Neural progenitor cell (in vitro differentiated cells): ENCODE results near the gene DOCK4. TPM values are rescaled to one million over a fixed set of nuclear protein-coding genes. Genes with fewer than 3 reads are reported as not detected.

Source experiments
- DNase-seq: peaks from one replicate; pipeline ENCODE4 v3.0.0-alpha.2; 2016; ENCODE audit warnings: low spot score
- H2AFZ ChIP-seq: fragments of 200-600 bp; sonication (generic); replicated peaks from 2 replicates; pipeline ENCODE4 v1.6.1; 2016; ENCODE audit warnings: antibody characterized with exemption
- H3F3A ChIP-seq: fragments of 200-600 bp; sonication (generic); 2 replicates; pipeline ENCODE4 v1.6.1; 2016; ENCODE audit warnings: antibody characterized with exemption, low read depth
- H3K27ac ChIP-seq: fragments of 200-600 bp; sonication (generic); 2 replicates; pipeline ENCODE4 v1.5.1; 2016; ENCODE audit warnings: mild to moderate bottlenecking
- H3K27me3 ChIP-seq: fragments of 200-600 bp; sonication (generic); 2 replicates; pipeline ENCODE4 v1.6.1; 2016; ENCODE audit warnings: mild to moderate bottlenecking, moderate library complexity
- H3K36me3 ChIP-seq: fragments of 200-600 bp; sonication (generic); 2 replicates; pipeline ENCODE4 v1.5.1; 2016
- H3K4me1 ChIP-seq: fragments of 200-600 bp; sonication (generic); 2 replicates; pipeline ENCODE4 v1.6.1; 2016; ENCODE audit warnings: mixed run types
- H3K4me2 ChIP-seq: fragments of 200-600 bp; sonication (generic); 2 replicates; pipeline ENCODE4 v1.6.1; 2016
- H3K4me3 ChIP-seq: fragments of 200-600 bp; sonication (generic); 2 replicates; pipeline ENCODE4 v1.5.1; 2016
- H3K79me2 ChIP-seq: fragments of 200-600 bp; sonication (generic); 2 replicates; pipeline ENCODE4 v1.6.1; 2016; ENCODE audit warnings: low read depth
- H3K9ac ChIP-seq: fragments of 200-600 bp; sonication (generic); 2 replicates; pipeline ENCODE4 v1.6.1; 2016
- H3K9me3 ChIP-seq: fragments of 200-600 bp; sonication (generic); 2 replicates; pipeline ENCODE4 v1.5.1; 2016; ENCODE audit warnings: low read depth
- H4K20me1 ChIP-seq: fragments of 200-600 bp; sonication (generic); 2 replicates; pipeline ENCODE4 v1.6.1; 2016; ENCODE audit warnings: low read depth
- H3K27ac Mint-ChIP-seq: 3 replicates; pipeline ENCODE4 v1.8.0; 2021; ENCODE audit warnings: mixed read lengths
- H3K27me3 Mint-ChIP-seq: 2 replicates; pipeline ENCODE4 v1.8.0; 2022; ENCODE audit warnings: low read depth, mild to moderate bottlenecking, inconsistent platforms, moderate library complexity, mixed read lengths; ENCODE audit not compliant: insufficient read depth
- H3K36me3 Mint-ChIP-seq: 3 replicates; pipeline ENCODE4 v1.8.0; 2021; ENCODE audit warnings: mixed read lengths
- H3K4me1 Mint-ChIP-seq: 3 replicates; pipeline ENCODE4 v1.8.0; 2021; ENCODE audit warnings: mixed read lengths
- H3K4me3 Mint-ChIP-seq: 3 replicates; pipeline ENCODE4 v1.8.0; 2021; ENCODE audit warnings: mild to moderate bottlenecking, moderate library complexity, mixed read lengths
- H3K9me3 Mint-ChIP-seq: 3 replicates; pipeline ENCODE4 v1.8.0; 2020; ENCODE audit warnings: mixed read lengths
- CTCF ChIP-seq: fragments of 200-600 bp; sonication (generic); IDR thresholded peaks from 2 replicates; pipeline ENCODE4 v1.5.1; 2017; ENCODE audit warnings: antibody characterized with exemption, mild to moderate bottlenecking
- EZH2 ChIP-seq: fragments of 200-600 bp; sonication (generic); IDR thresholded peaks from 2 replicates; pipeline ENCODE4 v1.6.1; 2017; ENCODE audit warnings: antibody characterized with exemption, mild to moderate bottlenecking, moderate library complexity
- EZH2phosphoT487 ChIP-seq: fragments of 200-600 bp; sonication (generic); IDR thresholded peaks from 2 replicates; pipeline ENCODE4 v1.6.1; 2017; ENCODE audit warnings: antibody characterized with exemption
- total RNA-seq: library from RNA; depleted of rRNA; stranded (reverse); fragments of >200 nt; gene quantifications from 2 replicates; pipeline ENCODE4 v1.2.3, GENCODE V29; 2015; ENCODE audit warnings: low replicate concordance

Gene DOCK4
- total RNA-seq, 1 donor from 2014 or later: 11.4 TPM

DNA sequence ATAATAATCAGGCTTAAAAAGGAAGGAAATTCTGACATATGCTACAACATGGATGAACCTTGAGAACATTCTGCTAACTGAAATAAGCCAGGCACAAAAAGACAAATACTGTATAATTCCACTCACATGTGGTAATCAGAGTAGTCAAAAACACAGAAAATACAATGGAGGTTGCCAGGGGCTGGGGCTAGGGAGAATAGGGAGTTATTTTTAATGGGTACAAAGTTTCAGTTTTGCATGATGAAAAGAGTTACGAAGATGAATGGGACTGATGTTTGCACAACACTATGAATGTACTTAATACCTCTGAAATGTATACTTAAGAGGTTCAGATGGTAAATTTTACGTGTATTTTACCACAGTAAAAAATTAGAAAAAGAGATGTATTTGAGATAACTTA is 145.6 kb downstream of the DOCK4 start:
- H3K27me3 ChIP-seq: no peaks in the 10 kb centered on the region
- TF ChIP-seq EZH2 (no peak), CTCF (no peak), EZH2phosphoT487 (no peak)
- no peaks in the 10 kb centered on the region for H3K36me3 ChIP-seq
- Mint-ChIP-seq H3K9me3 (no peaks in the 10 kb centered on the region), H3K36me3 (no peaks in the 10 kb centered on the region), H3K27me3 (no peaks in the 10 kb centered on the region), H3K4me3 (no peak overlapping the region), H3K4me1 (peaks cover 5% of the 10 kb centered on the region), H3K27ac (no peak overlapping the region)
- no peak overlapping the region for H3K4me3 ChIP-seq
- no peak overlapping the region for H3K27ac ChIP-seq
- no peaks in the 10 kb centered on the region for H4K20me1 ChIP-seq
- DNase-seq: no peak
- no peak overlapping the region for H3K9ac ChIP-seq
- H3K79me2 ChIP-seq: no peaks in the 10 kb centered on the region
- peaks cover 4% of the 10 kb centered on the region for H3K4me1 ChIP-seq
- H2AFZ ChIP-seq: no peak overlapping the region
- H3K9me3 ChIP-seq: no peaks in the 10 kb centered on the region
- no peaks in the 10 kb centered on the region for H3F3A ChIP-seq
- H3K4me2 ChIP-seq: no peak overlapping the region

- Mint-ChIP-seq H3K27ac (no peak overlapping the region), H3K9me3 (no peaks in the 10 kb centered on the region), H3K4me3 (no peak overlapping the region), H3K4me1 (peaks cover 5% of the 10 kb centered on the region), H3K27me3 (no peaks in the 10 kb centered on the region), H3K36me3 (no peaks in the 10 kb centered on the region)
- Histone ChIP-seq H3K4me1 (peaks cover 4% of the 10 kb centered on the region), H2AFZ (no peak overlapping the region), H3K4me3 (no peak overlapping the region), H3K27me3 (no peaks in the 10 kb centered on the region), H3K27ac (no peak overlapping the region), H3K4me2 (no peak overlapping the region), H3K9ac (no peak overlapping the region), H3K9me3 (no peaks in the 10 kb centered on the region), H3K36me3 (no peaks in the 10 kb centered on the region), H3F3A (no peaks in the 10 kb centered on the region), H4K20me1 (no peaks in the 10 kb centered on the region), H3K79me2 (no peaks in the 10 kb centered on the region)
- no peak for DNase-seq
- TF ChIP-seq CTCF (no peak), EZH2phosphoT487 (no peak), EZH2 (no peak)
Measured at GRCh38 chr7:112059675-112060074, 146.5 kb downstream of the DOCK4 start.

DNA sequence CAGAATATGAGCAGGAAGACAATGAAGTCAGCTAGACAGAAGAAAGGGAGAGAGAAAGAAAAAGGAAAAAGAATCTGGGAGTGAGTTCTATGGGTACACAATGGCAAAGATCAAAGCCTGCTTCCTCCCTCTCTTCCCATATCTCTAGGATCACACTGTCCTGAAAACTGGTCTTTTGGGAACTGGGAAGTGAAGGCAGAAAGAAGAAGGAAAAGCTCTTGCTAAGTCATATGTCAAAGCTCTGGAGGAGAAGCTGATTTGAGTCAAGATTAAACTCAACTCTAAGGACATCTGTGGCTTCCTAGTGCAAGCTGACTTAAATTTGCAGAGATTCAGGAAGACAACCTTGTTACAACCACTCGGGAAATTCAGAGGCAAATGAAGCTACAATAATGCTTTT is 147.5 kb downstream of the DOCK4 start:
- H3K27ac ChIP-seq: no peak overlapping the region

More for the DNA sequence above, 147.5 kb downstream of the DOCK4 start:
- no peaks in the 10 kb centered on the region for H4K20me1 ChIP-seq
- H3K36me3 ChIP-seq: no peaks in the 10 kb centered on the region
- H3K9ac ChIP-seq: no peak overlapping the region
- no peaks in the 10 kb centered on the region for H3F3A ChIP-seq
- H3K36me3 Mint-ChIP-seq: no peaks in the 10 kb centered on the region
- no peak overlapping the region for H3K4me3 ChIP-seq
- peaks cover 4% of the 10 kb centered on the region for H3K4me1 ChIP-seq
- no peak overlapping the region for H3K4me2 ChIP-seq
- no peaks in the 10 kb centered on the region for H3K27me3 ChIP-seq
- no peak overlapping the region for H2AFZ ChIP-seq
- H3K9me3 Mint-ChIP-seq: no peaks in the 10 kb centered on the region
- no peaks in the 10 kb centered on the region for H3K79me2 ChIP-seq
- H3K27me3 Mint-ChIP-seq: no peaks in the 10 kb centered on the region
- no peak overlapping the region for H3K4me3 Mint-ChIP-seq
- H3K4me1 Mint-ChIP-seq: peaks cover 5% of the 10 kb centered on the region
- no peaks in the 10 kb centered on the region for H3K9me3 ChIP-seq
- H3K27ac Mint-ChIP-seq: no peak overlapping the region
- no peak for DNase-seq
- TF ChIP-seq EZH2phosphoT487 (no peak), CTCF (no peak), EZH2 (no peak)
